B cell (primary cell): ENCODE measurements around the gene HS3ST3B1.

Experiments used
- EZH2 ChIP-seq: IDR thresholded peaks from 2 replicates; pipeline ENCODE4 v1.6.1; 2012; ENCODE audit warnings: borderline replicate concordance, low read depth, mild to moderate bottlenecking, moderate library complexity, low read length; ENCODE audit not compliant: insufficient read depth, poor library complexity, severe bottlenecking
- TF ChIP-seq, protein P1 (sequence below): fragments of 200-600 bp; IDR thresholded peaks from one replicate; pipeline ENCODE4 v1.8.0; 2022; ENCODE audit warnings: antibody characterized with exemption, mild to moderate bottlenecking

DNA sequence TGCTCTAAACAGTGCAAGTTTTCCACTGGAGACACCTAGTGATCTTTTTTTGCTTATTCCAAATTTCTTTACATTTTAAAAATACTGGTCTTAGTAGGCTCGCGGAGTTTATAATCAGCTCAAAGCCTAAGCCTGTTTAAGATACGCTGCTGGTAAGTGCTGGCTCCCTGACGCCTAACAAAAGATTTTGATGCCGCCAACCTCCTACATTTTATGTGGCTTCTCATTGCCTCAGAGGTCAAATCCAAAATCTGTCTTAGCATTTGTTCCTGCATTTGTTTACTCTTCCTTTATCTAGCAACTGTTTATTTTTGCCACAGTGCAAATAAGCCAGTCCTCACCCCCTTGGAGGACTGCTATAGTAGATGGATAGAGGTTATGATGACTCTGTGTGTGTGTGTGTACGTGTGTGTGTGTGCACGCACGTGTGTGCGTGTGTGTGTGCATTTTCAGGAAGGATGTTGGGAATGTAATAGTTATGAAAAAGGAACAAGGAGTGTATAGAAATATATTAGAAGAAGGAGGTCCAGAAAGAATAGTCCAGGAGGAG lies 24.8 kb downstream of the HS3ST3B1 start:
- TF ChIP-seq, protein P1, sequence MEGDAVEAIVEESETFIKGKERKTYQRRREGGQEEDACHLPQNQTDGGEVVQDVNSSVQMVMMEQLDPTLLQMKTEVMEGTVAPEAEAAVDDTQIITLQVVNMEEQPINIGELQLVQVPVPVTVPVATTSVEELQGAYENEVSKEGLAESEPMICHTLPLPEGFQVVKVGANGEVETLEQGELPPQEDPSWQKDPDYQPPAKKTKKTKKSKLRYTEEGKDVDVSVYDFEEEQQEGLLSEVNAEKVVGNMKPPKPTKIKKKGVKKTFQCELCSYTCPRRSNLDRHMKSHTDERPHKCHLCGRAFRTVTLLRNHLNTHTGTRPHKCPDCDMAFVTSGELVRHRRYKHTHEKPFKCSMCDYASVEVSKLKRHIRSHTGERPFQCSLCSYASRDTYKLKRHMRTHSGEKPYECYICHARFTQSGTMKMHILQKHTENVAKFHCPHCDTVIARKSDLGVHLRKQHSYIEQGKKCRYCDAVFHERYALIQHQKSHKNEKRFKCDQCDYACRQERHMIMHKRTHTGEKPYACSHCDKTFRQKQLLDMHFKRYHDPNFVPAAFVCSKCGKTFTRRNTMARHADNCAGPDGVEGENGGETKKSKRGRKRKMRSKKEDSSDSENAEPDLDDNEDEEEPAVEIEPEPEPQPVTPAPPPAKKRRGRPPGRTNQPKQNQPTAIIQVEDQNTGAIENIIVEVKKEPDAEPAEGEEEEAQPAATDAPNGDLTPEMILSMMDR: no peak
- TF ChIP-seq EZH2: no peak
